Measurements from ENCODE around the gene AMPD1.

The AMPD1 gene

GRCh38 chr1:114696810-114697209 is 1.5 kb upstream of the AMPD1 start:
- DNase-seq, result no peak

GRCh38 chr1:114694540-114695310 is 621 bp downstream of the AMPD1 start:
- no peak for DNase-seq

- no peak for DNase-seq
Observed at GRCh38 chr1:114692947-114693346, 2.4 kb downstream of the AMPD1 start.

- DNase-seq, result no peak
Observed at GRCh38 chr1:114691061-114691460, 4.3 kb downstream of the AMPD1 start.

- DNase-seq, result no peak
Observed at GRCh38 chr1:114690148-114690547, 5.2 kb downstream of the AMPD1 start.

GRCh38 chr1:114688526-114688925 is 6.8 kb downstream of the AMPD1 start:
- no peak for DNase-seq

- no peak for DNase-seq
Observed at GRCh38 chr1:114685851-114686250, 9.5 kb downstream of the AMPD1 start.

- no peak for DNase-seq
Observed at GRCh38 chr1:114677691-114678090, 17.7 kb downstream of the AMPD1 start.

GRCh38 chr1:114676115-114676514 is 19.2 kb downstream of the AMPD1 start:
- DNase-seq, result no peak

GRCh38 chr1:114671939-114672275 is 23.4 kb downstream of the AMPD1 start:
- DNase-seq, result no peak

- DNase-seq, result no peak
Observed at GRCh38 chr1:114671011-114671938, 24.1 kb downstream of the AMPD1 start.

- peak; percentile 13 for DNase-seq
Observed at GRCh38 chr1:114670083-114671010, 25.0 kb downstream of the AMPD1 start.

GRCh38 chr1:114669562-114670082 is 25.7 kb downstream of the AMPD1 start, which contains the start of gene DENND2C:
TSS of gene DENND2C (minus strand) at chr1:114670049. CDS start at chr1:114625984, 44,065 bp downstream.
- no peak for DNase-seq

GRCh38 chr1:114668784-114669561 is 26.4 kb downstream of the AMPD1 start:
- no peak for DNase-seq

GRCh38 chr1:114668373-114668772 is 27.0 kb downstream of the AMPD1 start:
- no peak for DNase-seq

GRCh38 chr1:114666954-114667353 is 28.4 kb downstream of the AMPD1 start:
- no peak for DNase-seq

- DNase-seq, result no peak
Observed at GRCh38 chr1:114660238-114660637, 35.1 kb downstream of the AMPD1 start.

- DNase-seq, result no peak
Observed at GRCh38 chr1:114651893-114652292, 43.5 kb downstream of the AMPD1 start.

GRCh38 chr1:114648503-114648902 is 46.8 kb downstream of the AMPD1 start:
- no peak for DNase-seq

GRCh38 chr1:114641377-114641776 is 54.0 kb downstream of the AMPD1 start:
- no peak for DNase-seq

- no peak for DNase-seq
Observed at GRCh38 chr1:114638910-114639309, 56.4 kb downstream of the AMPD1 start.

- no peak for DNase-seq
Observed at GRCh38 chr1:114632427-114632826, 62.9 kb downstream of the AMPD1 start.
